ENCODE data around the gene OPRL1.

DNA sequence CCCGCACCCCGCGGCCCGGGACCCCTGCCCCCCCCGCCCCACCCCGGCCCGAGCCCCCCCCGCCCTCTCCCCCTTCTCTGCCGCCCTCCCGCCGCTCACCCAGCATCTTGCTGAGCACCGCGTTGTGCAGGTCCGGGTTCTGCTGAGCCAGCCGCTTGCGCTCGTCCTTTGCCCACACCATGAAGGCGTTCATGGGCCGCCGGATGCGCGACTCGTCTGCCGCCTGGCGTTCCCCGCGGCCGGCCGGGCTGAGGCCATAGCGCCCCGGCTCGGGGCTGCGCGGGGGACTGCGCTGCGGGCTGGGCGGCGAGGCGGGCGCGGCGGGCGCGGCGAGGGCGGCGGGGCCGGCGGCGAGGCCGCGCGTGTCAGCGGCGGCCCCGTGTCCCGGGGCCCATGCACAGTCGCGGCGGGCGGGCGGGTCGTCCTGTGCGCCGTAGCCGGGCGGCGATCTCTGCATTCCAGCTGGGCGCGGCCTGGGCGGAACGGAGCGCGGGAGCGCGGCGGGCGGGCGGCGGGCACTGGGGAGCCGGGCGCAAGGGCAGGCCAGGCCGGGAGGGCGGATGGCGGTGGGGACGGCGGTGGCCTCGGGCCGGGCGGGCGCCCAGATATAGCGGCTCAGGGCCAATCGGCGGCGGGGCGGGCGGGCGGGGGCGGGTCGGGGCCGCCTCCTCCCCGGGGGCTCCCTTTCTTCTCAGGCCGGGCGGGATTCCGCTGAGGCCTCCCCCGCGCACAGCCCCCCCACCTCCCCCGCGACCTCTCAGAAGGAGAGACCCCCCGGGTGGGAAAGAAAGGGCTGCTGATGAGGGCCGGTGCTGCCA lies 30.6 kb upstream of the OPRL1 start, which contains the start of gene SOX18:
- TF ChIP-seq POLR2A (IDR thresholded peaks at IDR 0.05), result no peak
- TF ChIP-seq, protein P1, sequence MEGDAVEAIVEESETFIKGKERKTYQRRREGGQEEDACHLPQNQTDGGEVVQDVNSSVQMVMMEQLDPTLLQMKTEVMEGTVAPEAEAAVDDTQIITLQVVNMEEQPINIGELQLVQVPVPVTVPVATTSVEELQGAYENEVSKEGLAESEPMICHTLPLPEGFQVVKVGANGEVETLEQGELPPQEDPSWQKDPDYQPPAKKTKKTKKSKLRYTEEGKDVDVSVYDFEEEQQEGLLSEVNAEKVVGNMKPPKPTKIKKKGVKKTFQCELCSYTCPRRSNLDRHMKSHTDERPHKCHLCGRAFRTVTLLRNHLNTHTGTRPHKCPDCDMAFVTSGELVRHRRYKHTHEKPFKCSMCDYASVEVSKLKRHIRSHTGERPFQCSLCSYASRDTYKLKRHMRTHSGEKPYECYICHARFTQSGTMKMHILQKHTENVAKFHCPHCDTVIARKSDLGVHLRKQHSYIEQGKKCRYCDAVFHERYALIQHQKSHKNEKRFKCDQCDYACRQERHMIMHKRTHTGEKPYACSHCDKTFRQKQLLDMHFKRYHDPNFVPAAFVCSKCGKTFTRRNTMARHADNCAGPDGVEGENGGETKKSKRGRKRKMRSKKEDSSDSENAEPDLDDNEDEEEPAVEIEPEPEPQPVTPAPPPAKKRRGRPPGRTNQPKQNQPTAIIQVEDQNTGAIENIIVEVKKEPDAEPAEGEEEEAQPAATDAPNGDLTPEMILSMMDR (IDR thresholded peaks at IDR 0.05), result no peak
